ENCODE results near the gene AQP6.
"Not testable (repeated sequence)": the region's sequence is repeated elsewhere in the genome, so short reads cannot be mapped to it uniquely, and the experiment has no call there.

The AQP6 gene

DNA sequence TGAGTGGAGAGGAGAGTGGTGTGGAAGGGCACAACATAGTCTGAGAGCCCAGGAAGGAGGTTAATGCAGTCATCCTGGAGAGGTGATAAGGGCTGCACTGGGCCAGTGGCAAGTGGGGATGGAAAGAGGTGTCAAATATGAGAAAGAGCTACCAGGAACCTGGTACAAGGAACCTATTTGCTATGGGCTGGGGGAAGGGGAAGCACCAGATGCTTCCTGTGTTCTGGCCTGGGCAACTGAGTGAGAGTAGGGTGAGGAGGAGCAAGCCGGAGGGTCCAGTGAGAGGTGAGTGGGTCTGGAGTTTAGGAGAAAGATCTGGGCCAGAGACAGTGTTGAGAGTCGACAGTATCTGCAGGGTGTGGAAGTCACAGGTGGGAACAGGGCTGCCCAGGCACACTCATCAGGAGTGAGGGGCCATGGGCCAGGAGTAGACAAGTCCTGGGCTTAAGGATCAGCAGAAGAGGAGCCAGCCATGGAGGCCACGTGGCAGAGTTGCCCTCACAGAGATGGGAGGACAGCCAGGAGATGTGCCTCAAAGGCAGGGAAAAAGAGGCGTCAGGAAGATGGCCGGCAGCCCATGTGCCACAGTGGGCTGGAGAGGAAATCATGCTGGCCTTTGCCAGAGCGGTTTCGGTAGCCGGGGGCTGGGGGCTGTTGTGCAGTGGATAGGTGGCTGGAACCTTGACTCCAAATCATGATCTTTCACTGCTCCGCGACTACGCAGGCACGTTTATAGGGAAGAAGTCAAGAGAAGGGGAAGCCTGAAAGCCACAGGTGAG is 2.9 kb upstream of the AQP6 start:
- no peak for DNase-seq (ENCODE audit: low spot score)

DNA sequence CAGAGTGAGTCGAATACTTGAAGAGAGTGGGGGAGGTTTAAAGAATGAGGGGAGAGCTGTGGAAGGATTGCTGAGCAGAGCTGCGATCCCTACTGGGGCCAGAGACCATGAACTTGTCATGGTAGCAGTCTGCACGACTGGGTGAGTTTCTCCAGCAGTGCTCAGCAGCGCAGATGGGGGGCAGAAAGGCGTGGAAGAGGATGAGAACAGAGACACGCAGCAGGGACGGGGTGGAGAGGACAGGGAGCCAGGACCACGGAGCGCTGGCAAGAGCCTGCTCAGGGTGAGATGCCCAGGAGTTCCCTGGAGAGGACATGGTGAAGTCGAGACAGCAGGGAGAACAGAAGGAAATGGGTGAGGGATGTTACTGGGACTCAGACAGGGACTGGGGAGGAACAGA is 2.1 kb upstream of the AQP6 start:
- DNase-seq (ENCODE audit: low spot score) = no peak

- DNase-seq (ENCODE audit: low spot score) = no peak
These were observed 1.6 kb upstream of the AQP6 start for GRCh38 chr12:49971141-49971540.

DNA sequence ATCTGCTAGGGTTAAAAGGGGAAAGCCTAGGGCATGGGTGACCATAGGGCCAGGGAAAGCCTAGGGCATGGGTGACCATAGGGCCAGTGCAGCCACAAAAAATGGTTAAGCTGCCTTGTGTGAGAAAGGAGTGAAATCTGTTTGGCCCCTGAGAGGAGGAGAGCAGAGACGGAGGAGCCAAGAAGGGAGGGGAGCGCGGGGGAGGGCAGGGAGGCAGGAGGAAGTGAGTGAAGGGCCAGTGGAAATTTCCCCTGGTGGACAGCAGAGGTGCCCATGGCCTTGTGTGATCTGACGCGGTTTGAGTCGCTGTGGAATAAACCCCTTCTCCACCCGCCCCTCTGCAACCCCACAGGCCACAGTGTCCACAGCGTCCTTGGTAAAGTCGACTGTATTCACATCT is 618 bp upstream of the AQP6 start:
- DNase-seq (ENCODE audit: low spot score) = no peak

DNA sequence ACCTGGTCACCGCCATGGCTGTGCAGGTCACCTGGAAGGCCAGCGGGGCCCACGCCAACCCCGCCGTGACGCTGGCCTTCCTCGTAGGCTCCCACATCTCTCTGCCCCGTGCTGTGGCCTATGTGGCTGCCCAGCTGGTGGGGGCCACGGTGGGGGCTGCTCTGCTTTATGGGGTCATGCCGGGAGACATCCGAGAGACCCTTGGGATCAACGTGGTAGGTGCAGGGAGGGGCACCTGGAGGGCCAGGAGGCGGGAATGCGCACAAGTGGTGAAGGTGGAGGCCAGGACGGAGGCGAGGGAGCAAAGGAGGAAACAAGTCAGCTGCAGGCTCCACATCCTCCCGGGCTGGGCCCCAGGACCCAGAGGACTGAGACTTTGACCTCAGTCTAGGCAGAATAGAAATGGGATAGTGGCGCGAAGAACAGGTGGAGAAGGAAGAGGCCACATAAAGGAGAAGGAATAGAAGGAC is 649 bp downstream of the AQP6 start:
- DNase-seq (ENCODE audit: low spot score) = no peak

- peak; percentile 87 for DNase-seq (ENCODE audit: low spot score)
These were observed 1.5 kb downstream of the AQP6 start for GRCh38 chr12:49974231-49974675.

DNA sequence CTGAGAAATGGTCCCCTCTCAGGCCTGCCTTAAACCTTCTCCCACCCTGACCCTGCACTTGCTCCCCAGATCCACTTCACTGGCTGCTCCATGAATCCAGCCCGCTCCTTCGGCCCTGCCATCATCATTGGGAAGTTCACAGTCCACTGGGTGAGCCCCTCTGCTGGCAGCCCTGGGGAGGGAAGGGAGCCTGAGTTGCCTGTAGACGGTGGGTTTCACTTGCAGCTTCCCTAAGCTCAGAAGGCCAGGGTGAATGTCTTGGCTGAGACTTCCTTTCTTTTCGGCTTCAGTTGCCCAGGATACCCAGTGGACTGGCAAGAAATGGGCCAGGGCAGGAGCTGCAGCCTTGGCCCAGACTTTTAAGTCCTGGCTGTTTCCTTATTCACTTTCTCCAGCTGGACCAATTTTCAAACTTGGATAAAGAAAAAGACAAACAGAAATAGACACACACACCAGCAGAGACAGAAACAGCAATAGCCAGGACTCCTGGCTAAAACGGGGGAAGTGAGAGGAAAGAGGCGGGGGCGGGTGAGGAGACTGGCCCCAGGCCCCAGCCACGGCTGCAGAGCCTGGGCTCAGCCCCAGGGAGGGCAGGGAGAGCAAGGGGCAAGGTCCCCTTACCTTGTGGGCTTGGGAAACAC is 2.0 kb downstream of the AQP6 start:
- DNase-seq (ENCODE audit: low spot score) = no peak

DNA sequence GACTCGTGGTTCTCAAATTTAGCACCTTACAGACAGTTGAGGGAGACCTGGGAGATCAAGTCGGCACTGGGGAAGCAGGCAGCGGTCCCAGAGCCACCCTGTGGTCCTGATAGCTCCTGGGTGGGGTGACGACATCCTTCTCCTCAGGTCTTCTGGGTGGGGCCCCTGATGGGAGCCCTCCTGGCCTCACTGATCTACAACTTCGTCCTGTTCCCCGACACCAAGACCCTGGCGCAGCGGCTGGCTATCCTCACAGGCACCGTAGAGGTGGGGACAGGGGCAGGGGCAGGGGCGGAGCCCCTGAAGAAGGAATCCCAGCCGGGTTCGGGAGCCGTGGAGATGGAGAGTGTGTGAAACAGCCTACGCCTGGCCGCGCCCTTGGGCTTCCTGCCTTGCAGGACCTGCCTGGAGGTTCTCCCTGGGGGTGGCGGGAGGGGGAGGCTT is 2.6 kb downstream of the AQP6 start:
- DNase-seq (ENCODE audit: low spot score) = no peak

DNA sequence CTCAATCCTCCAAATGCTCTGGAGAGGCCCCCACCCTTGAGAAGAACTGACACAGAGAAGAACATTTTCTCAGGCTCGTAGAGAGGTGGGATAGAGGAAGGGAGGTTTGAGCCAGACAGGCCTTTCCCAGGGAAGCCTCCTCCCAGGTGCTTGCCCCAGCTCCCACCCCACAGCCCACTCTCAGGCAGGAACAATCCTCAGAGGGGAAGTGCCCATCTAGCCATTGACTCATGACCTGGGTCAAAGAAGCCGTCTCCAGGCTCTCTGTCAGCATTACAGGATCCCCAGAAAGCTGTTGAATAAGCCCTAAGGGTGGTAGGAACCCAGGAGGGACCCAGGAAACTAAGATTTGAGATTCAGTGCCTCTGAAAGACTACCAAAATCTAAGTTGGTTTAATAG is 3.8 kb downstream of the AQP6 start:
- no peak for DNase-seq (ENCODE audit: low spot score)

DNA sequence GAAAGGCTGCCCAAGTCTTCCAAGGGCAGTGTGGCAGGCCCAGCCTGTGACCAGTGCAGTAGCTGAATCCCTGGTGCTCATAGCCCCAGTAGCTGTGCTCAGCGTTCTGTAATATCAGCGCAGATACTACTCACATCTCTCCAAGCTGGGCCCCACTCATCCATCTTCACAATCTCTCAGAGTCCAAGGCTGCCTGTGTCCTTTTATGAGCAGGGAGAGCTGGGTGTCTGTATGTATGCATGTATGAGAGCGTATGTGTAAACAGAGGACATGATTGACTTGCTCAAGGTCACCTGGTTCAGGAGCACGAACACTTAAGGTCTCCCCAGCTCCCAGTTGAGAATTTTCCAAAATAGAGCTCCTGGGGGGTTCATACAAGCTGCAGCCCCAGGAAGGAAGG is 5.4 kb downstream of the AQP6 start:
- DNase-seq (ENCODE audit: low spot score) = no peak

DNA sequence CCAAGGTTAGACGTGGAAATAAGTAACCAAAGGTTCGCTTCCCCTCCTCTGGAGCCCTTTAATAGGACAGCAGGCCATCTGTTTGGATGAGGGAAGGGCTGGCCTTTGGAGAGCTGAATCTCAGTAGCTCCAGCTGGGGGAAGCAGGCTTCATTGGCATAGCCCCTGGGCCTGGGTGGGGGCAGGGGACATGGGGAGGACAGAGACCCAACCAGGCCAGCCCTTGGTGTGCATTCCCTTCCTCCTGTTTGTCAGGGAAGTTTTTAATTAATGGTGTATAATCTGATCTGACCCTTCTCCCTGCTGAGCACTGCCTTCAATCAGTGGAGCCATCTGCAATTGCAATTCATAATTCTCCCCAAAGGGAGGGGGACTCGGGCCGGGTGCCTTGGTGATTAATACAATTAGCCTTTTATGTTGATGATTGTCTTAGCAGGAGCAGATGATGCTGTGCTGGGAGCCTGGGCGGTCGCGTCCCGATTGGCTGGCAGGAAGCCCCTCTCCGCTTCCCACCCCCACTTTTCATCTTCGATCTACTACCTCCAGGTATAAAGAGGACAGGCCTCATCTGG is 6.4 kb downstream of the AQP6 start:
- DNase-seq (ENCODE audit: low spot score) = no peak

GRCh38 chr12:49979791-49980190 is 7.0 kb downstream of the AQP6 start:
- no peak for DNase-seq (ENCODE audit: low spot score)

- no peak for DNase-seq (ENCODE audit: low spot score)
These were observed 8.0 kb downstream of the AQP6 start for GRCh38 chr12:49980501-49981349.

- no peak for DNase-seq (ENCODE audit: low spot score)
These were observed 9.7 kb downstream of the AQP6 start for GRCh38 chr12:49982246-49983087.

DNA sequence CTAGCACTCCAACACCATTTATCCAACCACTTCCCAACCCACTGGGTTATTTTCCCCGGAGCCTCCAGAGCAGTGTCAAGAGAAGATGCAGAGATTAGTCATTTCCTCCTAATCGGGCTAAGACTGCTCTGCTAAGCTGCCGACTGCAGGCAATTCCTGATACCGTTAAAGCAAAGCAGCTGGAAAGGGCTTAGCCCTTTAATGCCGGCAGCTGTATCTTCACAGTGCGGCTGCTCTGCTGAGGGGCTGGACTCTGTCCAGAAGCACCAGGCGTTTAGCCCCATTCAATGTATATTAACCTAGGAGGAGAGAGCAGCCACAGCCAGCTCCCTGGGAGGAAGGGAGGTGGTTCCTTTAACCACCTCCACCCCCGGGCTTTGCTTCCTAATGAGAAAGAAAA is 11.1 kb downstream of the AQP6 start:
- peak; percentile 86 for DNase-seq (ENCODE audit: low spot score)

DNA sequence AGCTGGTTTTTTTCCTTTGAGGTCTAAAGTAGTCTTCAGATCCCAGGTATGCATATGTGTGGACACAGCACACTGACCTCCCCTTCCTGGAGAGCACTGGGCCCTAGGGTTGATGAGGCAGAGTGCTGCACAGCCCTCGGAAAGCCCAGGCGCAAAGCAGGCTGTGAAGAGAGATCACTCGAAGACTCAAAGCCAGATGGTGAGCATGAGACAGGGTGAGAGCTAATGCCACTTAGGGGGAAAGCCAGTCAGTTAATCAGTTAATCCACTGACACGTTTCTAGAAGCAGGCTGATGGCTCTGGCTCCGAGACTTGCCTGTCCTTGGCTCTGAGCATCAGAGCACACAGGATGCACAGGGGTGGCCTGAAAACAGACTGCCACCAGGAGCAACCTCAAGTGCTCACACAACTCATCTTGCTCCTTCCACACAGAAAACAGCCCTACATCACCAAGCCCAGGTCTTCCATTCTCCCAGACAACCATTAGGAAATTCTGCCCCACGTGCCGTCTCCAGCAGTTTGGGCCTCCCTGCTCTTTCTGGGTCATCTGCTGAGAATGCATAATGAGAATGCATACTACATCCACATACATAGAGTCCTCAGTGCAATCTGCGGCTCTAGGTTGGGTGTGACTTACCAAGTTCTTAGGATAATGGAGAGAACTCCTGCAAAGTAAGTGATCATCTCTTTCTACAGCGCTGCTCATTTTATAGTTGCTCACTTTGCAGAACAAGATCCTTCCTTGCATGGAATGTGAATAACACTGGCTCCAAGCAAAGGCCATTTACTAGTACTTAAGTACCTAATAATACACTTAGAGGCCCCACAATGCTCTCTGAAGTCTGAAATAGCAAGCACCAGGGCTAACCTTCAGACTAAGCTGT is 12.0 kb downstream of the AQP6 start:
- DNase-seq (ENCODE audit: low spot score) = no peak

DNA sequence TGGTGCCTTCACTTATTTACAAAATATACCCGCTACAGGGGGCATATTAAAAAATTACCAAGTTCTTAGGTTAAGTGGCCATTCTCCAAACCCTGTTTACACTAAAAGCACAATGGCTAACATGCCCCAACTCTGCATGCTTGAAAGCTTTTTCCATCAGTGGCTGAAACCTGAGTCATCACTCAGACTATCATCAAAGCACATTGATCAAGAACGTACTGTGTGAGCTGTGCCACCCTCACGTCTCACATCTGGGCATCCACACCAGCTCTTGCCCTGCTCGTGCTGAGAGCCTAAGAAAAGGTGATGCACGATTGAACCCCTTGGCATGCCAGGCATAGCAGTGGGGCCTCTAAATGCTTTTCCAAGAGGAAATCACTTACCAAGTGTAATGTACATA is 13.2 kb downstream of the AQP6 start:
- DNase-seq (ENCODE audit: low spot score) = no peak

DNA sequence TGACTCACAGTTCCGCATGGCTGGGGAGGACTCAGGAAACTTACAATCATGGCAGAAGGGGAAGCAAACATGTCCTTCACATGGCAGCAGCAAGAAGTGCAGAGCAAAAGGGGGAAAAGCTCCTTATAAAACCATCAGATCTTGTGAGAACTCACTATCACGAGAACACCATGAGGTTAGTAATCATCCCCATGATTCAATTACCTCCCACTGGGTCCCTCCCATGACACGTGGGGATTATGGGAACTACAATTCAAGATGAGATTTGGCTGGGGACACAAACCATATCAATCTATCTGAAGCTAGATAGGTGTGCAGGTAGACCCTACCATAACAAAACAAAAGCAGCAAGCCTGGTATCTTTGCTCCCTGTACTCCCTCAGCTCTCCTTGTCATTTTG is 13.7 kb downstream of the AQP6 start:
- DNase-seq (ENCODE audit: low spot score) = not testable (repeated sequence)

- DNase-seq (ENCODE audit: low spot score) = no peak
These were observed 15.0 kb downstream of the AQP6 start for GRCh38 chr12:49987625-49988303.

DNA sequence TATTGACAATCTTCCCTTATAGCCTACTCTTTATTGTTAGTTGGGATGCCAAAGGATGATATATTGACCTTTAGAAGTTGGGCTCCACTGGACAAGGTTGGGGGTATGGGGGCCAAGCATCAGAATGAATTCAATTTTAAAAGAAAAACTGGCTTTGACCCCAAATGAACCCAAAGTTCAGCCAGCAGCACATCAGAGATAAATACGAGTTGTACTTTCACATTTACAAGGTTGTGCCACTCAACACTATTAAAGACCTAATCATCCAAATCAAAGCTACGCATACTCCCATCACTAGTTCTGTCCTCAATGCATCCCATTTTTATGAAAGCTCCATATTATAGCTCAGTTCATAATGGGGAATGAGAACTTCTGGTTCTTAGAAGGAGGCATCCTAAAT is 16.7 kb downstream of the AQP6 start:
- DNase-seq (ENCODE audit: low spot score) = not testable (repeated sequence)
